Measurements from ENCODE around the gene TWIST2.

TWIST2 gene

GRCh38 chr2:238897122-238897880 lies 49.4 kb downstream of the TWIST2 start:
- no peak for DNase-seq (ENCODE audit: insufficient read length, low spot score)
- FAIRE-seq: no peak
- TF ChIP-seq POU2F2 (IDR thresholded peaks at IDR 0.05; ENCODE audit: low read depth, low read length): no peak
- TF ChIP-seq PAX5 (IDR thresholded peaks at IDR 0.05; ENCODE audit: insufficient read depth, low read length, severe bottlenecking): no peak
- TF ChIP-seq POLR2A (IDR thresholded peaks at IDR 0.05; ENCODE audit: low read depth, low read length): no peak

GRCh38 chr2:238897911-238898311 lies 50.0 kb downstream of the TWIST2 start:
- no peak for FAIRE-seq

GRCh38 chr2:238898534-238899281 lies 50.8 kb downstream of the TWIST2 start:
- FAIRE-seq (no peak), DNase-seq (ENCODE audit: insufficient read length, low spot score) (no peak)
- TF ChIP-seq POLR2AphosphoS5 (IDR thresholded peaks at IDR 0.05; ENCODE audit: low read depth, low read length) (no peak), PAX5 (IDR thresholded peaks at IDR 0.05; ENCODE audit: insufficient read depth, low read length, severe bottlenecking) (no peak), TAF1 (IDR thresholded peaks at IDR 0.05; ENCODE audit: low read depth, low read length) (no peak), POU2F2 (IDR thresholded peaks at IDR 0.05; ENCODE audit: low read depth, low read length) (no peak), SPI1 (IDR thresholded peaks at IDR 0.05; ENCODE audit: low read depth, low read length) (no peak), POLR2A (IDR thresholded peaks at IDR 0.05; ENCODE audit: low read depth, low read length) (no peak)

More at GRCh38 chr2:238897911-238898311, 50.0 kb downstream of the TWIST2 start:
- DNase-seq (ENCODE audit: insufficient read length, low spot score): no peak
- TF ChIP-seq SPI1 (IDR thresholded peaks at IDR 0.05; ENCODE audit: low read depth, low read length): no peak
- no peak for TF ChIP-seq POLR2A (IDR thresholded peaks at IDR 0.05; ENCODE audit: low read depth, low read length)
- TF ChIP-seq POU2F2 (IDR thresholded peaks at IDR 0.05; ENCODE audit: low read depth, low read length): no peak
- TF ChIP-seq TAF1 (IDR thresholded peaks at IDR 0.05; ENCODE audit: low read depth, low read length): no peak
- no peak for TF ChIP-seq POLR2AphosphoS5 (IDR thresholded peaks at IDR 0.05; ENCODE audit: low read depth, low read length)
- TF ChIP-seq PAX5 (IDR thresholded peaks at IDR 0.05; ENCODE audit: insufficient read depth, low read length, severe bottlenecking): no peak

GRCh38 chr2:238899386-238899785 lies 51.5 kb downstream of the TWIST2 start:
- TF ChIP-seq TAF1 (IDR thresholded peaks at IDR 0.05; ENCODE audit: low read depth, low read length): no peak
- no peak for TF ChIP-seq POLR2AphosphoS5 (IDR thresholded peaks at IDR 0.05; ENCODE audit: low read depth, low read length)
- no peak for TF ChIP-seq PAX5 (IDR thresholded peaks at IDR 0.05; ENCODE audit: insufficient read depth, low read length, severe bottlenecking)
- TF ChIP-seq POLR2A (IDR thresholded peaks at IDR 0.05; ENCODE audit: low read depth, low read length): no peak
- no peak for TF ChIP-seq SPI1 (IDR thresholded peaks at IDR 0.05; ENCODE audit: low read depth, low read length)
- TF ChIP-seq POU2F2 (IDR thresholded peaks at IDR 0.05; ENCODE audit: low read depth, low read length): no peak
- FAIRE-seq (no peak), DNase-seq (ENCODE audit: insufficient read length, low spot score) (no peak)

- no peak for FAIRE-seq
- DNase-seq (ENCODE audit: insufficient read length, low spot score): no peak
- TF ChIP-seq POLR2AphosphoS5 (IDR thresholded peaks at IDR 0.05; ENCODE audit: low read depth, low read length) (no peak), POU2F2 (IDR thresholded peaks at IDR 0.05; ENCODE audit: low read depth, low read length) (no peak)
Observed at GRCh38 chr2:238900511-238900910, 52.6 kb downstream of the TWIST2 start.

- no peak for DNase-seq (ENCODE audit: insufficient read length, low spot score)
- FAIRE-seq: no peak
- TF ChIP-seq PAX5 (IDR thresholded peaks at IDR 0.05; ENCODE audit: insufficient read depth, low read length, severe bottlenecking) (no peak), POU2F2 (IDR thresholded peaks at IDR 0.05; ENCODE audit: low read depth, low read length) (no peak), SPI1 (IDR thresholded peaks at IDR 0.05; ENCODE audit: low read depth, low read length) (no peak), TAF1 (IDR thresholded peaks at IDR 0.05; ENCODE audit: low read depth, low read length) (no peak), POLR2A (IDR thresholded peaks at IDR 0.05; ENCODE audit: low read depth, low read length) (no peak), POLR2AphosphoS5 (IDR thresholded peaks at IDR 0.05; ENCODE audit: low read depth, low read length) (no peak)
Observed at GRCh38 chr2:238901461-238902057, 53.7 kb downstream of the TWIST2 start.

- DNase-seq (ENCODE audit: insufficient read length, low spot score) (no peak), FAIRE-seq (no peak)
- TF ChIP-seq POLR2AphosphoS5 (IDR thresholded peaks at IDR 0.05; ENCODE audit: low read depth, low read length) (no peak), TAF1 (IDR thresholded peaks at IDR 0.05; ENCODE audit: low read depth, low read length) (no peak), POLR2A (IDR thresholded peaks at IDR 0.05; ENCODE audit: low read depth, low read length) (no peak), POU2F2 (IDR thresholded peaks at IDR 0.05; ENCODE audit: low read depth, low read length) (no peak), SPI1 (IDR thresholded peaks at IDR 0.05; ENCODE audit: low read depth, low read length) (no peak), PAX5 (IDR thresholded peaks at IDR 0.05; ENCODE audit: insufficient read depth, low read length, severe bottlenecking) (no peak)
Observed at GRCh38 chr2:238902285-238902684, 54.4 kb downstream of the TWIST2 start.

GRCh38 chr2:238903141-238903540 lies 55.3 kb downstream of the TWIST2 start:
- FAIRE-seq (no peak), DNase-seq (ENCODE audit: insufficient read length, low spot score) (no peak)
- no peak for TF ChIP-seq POLR2AphosphoS5 (IDR thresholded peaks at IDR 0.05; ENCODE audit: low read depth, low read length)
- no peak for TF ChIP-seq SPI1 (IDR thresholded peaks at IDR 0.05; ENCODE audit: low read depth, low read length)

- no peak for TF ChIP-seq TAF1 (IDR thresholded peaks at IDR 0.05; ENCODE audit: low read depth, low read length)
- no peak for TF ChIP-seq SPI1 (IDR thresholded peaks at IDR 0.05; ENCODE audit: low read depth, low read length)
- no peak for TF ChIP-seq POLR2A (IDR thresholded peaks at IDR 0.05; ENCODE audit: low read depth, low read length)
- no peak for TF ChIP-seq POLR2AphosphoS5 (IDR thresholded peaks at IDR 0.05; ENCODE audit: low read depth, low read length)
- no peak for TF ChIP-seq PAX5 (IDR thresholded peaks at IDR 0.05; ENCODE audit: insufficient read depth, low read length, severe bottlenecking)
- TF ChIP-seq POU2F2 (IDR thresholded peaks at IDR 0.05; ENCODE audit: low read depth, low read length): no peak
- no peak for FAIRE-seq
- DNase-seq (ENCODE audit: insufficient read length, low spot score): no peak
Observed at GRCh38 chr2:238904177-238904576, 56.3 kb downstream of the TWIST2 start.

Data from GM12891 (cell line).